T-helper 17 cell (primary cell): ENCODE measurements around the gene TEX29. TPM values are rescaled to one million over a fixed set of nuclear protein-coding genes. Genes with fewer than 3 reads are reported as not detected.

Experiments used
- ATAC-seq: fragments of 150-1000 bp; cut with Tn5 transposase; 2 replicates; pipeline ENCODE4 v1.10.0; 2021; ENCODE audit warnings: mild to moderate bottlenecking, moderate library complexity
- DNase-seq, 3 donors: peaks; one replicate each; pipeline versions ENCODE4 v3.0.0 to v3.0.0-alpha.2; 2020 to 2021
- H3K9me3 ChIP-seq: one replicate; pipeline ENCODE4 v1.7.0; 2013; ENCODE audit warnings: low read length, mild to moderate bottlenecking; ENCODE audit not compliant: control insufficient read depth, poor library complexity, severe bottlenecking
- H3K27ac Mint-ChIP-seq: one replicate; pipeline ENCODE4 v1.8.0; 2022; ENCODE audit warnings: mild to moderate bottlenecking, moderate library complexity, mixed read lengths
- H3K27me3 Mint-ChIP-seq: one replicate; pipeline ENCODE4 v1.8.0; 2022; ENCODE audit warnings: mixed read lengths
- H3K36me3 Mint-ChIP-seq: one replicate; pipeline ENCODE4 v1.8.0; 2022; ENCODE audit warnings: low read depth, mixed read lengths
- H3K4me1 Mint-ChIP-seq: one replicate; pipeline ENCODE4 v1.8.0; 2022; ENCODE audit warnings: mild to moderate bottlenecking, mixed read lengths
- H3K4me3 Mint-ChIP-seq: one replicate; pipeline ENCODE4 v1.8.0; 2022; ENCODE audit warnings: mild to moderate bottlenecking, moderate library complexity, mixed read lengths
- total RNA-seq, 4 donors: library from RNA in 2 of 4; stranded (reverse) in 2 of 4; gene quantifications; one replicate each; pipeline ENCODE4 v1.2.3 and lab custom pipeline; 2022 to 2026

TEX29 gene
- total RNA-seq (not detected), total RNA-seq (lab: John Stamatoyannopoulos, UW) (0.23 to 0.58 reads per million in 2 donors)

DNA sequence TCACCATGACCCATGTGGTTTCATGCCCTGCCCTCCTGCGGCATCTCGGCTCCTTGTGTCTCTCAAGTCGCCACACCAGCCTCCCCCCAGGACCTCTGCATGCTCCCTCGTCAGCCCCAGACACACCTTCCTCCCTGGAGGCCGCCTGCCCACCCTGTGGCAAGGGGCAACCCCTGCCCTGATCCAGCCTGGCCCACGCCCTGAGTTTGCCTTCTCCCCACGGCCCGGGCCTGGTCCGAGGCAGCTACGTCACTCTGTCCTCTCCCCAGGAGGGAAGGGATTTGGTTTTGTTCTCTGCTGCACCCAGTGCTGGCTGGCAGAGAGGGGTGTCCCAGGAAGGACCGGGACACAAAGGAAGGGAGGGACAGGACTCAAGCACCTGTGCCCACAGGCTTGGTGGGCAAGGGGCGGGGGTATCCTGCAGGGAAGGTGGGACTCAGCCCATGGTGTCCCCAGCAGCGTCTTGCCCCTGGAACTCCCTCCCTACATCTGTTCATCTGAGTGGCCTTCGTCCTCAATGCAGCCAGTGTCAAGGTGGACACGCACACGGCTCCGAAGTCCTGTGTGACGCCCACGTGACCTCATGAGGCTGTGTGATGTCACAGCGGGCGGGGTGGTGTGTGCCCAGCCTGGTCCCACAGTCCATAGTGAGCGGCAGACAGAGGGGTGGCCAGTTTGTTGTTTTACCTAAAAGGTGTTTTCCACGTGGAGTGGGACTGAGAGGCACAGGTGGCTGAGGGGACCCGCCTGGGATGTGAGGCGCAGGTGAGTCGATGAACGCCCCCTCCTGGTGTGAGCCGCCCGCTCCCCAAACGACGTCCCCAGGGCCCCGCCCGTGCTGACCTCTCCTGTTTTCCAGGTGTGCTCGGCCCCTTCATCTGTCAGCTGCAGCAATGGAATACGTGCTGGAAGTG, at the start of gene TEX29:
Gene TEX29 (plus strand): TSS at position 645 of the 914 bp plus-strand sequence. CDS start 249 bp downstream, at position 894.
- Mint-ChIP-seq H3K4me3 (no peak within 1 kb of the TSS), H3K27ac (no peak within 1 kb of the TSS), H3K36me3 (peaks cover 7% of the 10 kb centered on the region), H3K4me1 (peaks cover 6% of the 10 kb centered on the region), H3K27me3 (no peaks in the 10 kb centered on the region)
- ATAC-seq (no peak), DNase-seq (no peak)
- H3K9me3 ChIP-seq: no peaks in the 10 kb centered on the region

DNA sequence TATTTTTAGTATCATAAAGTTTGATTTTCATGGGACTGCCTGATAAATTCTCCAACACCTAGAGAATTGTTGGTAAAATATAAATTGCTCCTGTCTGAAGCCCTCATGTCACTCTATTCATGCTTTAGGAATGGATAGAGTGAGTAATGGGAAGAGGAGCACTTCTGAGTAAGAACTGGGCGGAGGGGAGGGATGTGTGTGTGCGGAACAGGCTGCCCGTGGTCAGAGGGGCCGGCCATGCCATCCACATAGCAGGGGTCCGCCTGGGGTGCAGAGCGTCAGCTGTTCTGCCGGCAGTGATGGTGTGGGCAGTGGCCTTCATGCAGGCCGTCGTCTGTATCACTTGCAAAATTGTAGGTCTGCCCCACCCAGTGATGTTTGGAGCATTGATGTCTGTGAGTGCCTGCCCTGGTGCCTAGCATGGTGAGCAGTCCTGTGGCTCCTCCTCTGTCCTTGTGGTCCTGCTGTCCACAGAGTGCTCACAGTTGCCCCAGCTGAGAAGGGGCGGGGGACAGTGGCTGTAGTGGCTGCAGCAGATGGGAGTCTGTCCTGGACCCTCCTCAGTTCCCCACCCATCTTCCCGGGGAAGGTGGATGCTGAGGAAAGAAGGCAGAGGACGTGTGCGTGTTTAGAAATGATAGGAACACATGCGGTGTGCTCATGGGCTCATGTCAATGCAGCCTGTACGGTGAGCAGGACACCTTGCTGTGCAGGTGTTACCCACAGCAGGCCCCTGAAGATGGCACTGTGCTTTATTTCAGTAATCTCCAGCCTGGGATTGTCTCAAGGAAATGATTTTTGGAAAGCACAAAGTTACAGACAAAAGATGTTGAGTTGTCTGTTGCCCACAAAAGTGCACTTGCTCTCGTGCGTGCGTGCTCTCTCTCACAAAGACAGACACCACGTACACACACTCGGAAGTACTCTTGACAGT, 49.4 kb upstream of the TEX29 start:
- H3K36me3 Mint-ChIP-seq: peaks cover 13% of the 10 kb centered on the region
- no peak for DNase-seq
- H3K27me3 Mint-ChIP-seq: no peaks in the 10 kb centered on the region
- peaks cover 19% of the 10 kb centered on the region for H3K4me1 Mint-ChIP-seq
- peak overlapping the region; percentile 43 for H3K27ac Mint-ChIP-seq
- no peak overlapping the region for H3K4me3 Mint-ChIP-seq
- no peaks in the 10 kb centered on the region for H3K9me3 ChIP-seq
- ATAC-seq: no peak

DNA sequence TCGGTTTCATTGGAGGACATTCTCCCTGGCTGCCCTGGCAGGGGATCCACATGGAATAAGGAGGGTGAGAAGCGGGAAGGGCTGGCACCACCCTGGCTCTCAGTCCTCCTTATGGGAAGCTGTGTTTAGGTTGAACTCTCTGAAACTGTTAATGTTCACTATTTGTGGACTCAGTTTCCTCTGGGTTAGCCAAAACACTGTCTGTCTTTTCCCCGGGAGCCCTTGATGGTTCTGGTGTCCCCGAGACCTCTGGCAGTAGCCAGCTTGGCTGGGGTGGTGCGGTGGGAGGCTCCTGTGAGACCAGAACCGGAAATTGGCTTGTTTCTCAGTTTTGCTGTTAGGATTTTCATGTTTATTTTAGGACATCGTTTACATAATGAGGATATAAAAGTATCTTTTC, 48.3 kb upstream of the TEX29 start:
- no peak for ATAC-seq
- Mint-ChIP-seq H3K27ac (no peak overlapping the region), H3K4me3 (no peak overlapping the region), H3K36me3 (peaks cover 10% of the 10 kb centered on the region), H3K4me1 (peaks cover 12% of the 10 kb centered on the region), H3K27me3 (no peaks in the 10 kb centered on the region)
- DNase-seq: no peak
- H3K9me3 ChIP-seq: no peaks in the 10 kb centered on the region

DNA sequence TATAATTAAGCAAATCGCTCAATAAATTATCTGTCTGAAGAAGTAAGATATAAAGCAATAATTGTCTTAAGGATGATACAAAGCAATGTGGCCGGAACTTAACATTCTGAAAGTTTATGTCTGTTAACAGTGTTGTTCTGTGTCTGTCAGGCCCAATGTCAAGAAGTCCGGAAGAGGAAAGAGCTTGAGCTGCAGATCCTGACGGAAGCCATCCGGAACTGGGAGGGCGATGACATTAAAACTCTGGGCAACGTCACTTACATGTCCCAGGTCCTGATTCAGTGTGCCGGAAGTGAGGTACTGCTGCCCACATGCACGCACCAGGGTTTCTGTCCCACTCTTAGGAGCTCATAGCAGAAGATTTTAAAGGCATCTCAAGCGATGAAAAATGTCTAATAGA, 45.1 kb upstream of the TEX29 start:
- H3K4me1 Mint-ChIP-seq: peaks cover 10% of the 10 kb centered on the region
- ATAC-seq (no peak), DNase-seq (no peak)
- H3K9me3 ChIP-seq: no peaks in the 10 kb centered on the region
- no peaks in the 10 kb centered on the region for H3K27me3 Mint-ChIP-seq
- H3K27ac Mint-ChIP-seq: peak overlapping the region; percentile 39
- no peak overlapping the region for H3K4me3 Mint-ChIP-seq
- H3K36me3 Mint-ChIP-seq: peaks cover 14% of the 10 kb centered on the region

DNA sequence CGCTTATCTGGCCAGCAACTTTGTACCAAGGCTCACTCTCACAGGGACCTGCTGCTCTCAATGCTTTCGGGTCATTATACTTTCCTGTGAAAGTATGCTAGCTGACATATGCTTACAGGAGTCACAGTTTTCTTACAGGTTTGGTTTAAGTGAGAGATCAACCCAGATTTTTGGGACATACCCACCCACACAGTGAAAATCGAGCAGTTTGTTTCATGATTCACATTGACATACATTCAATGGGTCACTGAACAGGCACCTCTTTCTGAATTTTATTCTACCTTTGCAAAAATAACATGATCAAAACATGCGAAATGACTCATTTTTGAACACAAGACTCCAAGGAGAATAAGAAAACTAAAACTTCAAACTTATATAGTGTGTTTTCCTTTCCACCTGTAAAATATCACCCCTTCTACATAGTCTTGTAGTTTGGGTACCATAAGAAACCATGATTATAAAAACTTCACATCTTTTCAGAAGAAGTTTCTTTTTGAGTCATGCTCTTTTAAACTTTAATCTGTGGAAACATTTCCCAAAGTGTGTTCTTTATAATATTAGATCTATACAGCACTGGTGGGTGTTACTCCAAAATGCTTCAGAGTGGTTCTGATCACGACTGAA, 44.3 kb upstream of the TEX29 start:
- Mint-ChIP-seq H3K27ac (peak overlapping the region; percentile 39), H3K36me3 (peaks cover 13% of the 10 kb centered on the region), H3K4me1 (peaks cover 8% of the 10 kb centered on the region), H3K4me3 (no peak overlapping the region), H3K27me3 (no peaks in the 10 kb centered on the region)
- DNase-seq (no peak), ATAC-seq (no peak)
- no peaks in the 10 kb centered on the region for H3K9me3 ChIP-seq

DNA sequence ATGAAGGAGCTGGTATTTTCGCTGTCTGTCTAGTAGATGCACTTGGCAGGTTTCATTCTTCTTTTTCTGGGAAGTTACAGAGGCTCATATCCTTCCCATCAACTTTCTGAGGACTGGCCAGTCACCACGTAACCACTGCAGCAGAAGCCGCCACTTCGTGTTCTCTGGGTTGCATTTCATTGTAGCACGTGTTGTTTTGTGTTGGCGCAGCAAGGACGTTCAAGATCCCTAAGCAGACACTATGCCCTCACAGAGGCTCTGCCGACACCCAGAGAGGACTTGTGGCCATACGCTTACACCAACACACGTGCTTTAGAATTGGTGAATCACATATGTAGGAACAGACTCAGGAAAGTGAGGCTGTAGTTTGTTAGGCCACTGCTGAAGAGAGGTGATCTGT, 42.2 kb upstream of the TEX29 start:
- H3K36me3 Mint-ChIP-seq: peaks cover 9% of the 10 kb centered on the region
- ATAC-seq (no peak), DNase-seq (no peak)
- no peaks in the 10 kb centered on the region for H3K27me3 Mint-ChIP-seq
- H3K9me3 ChIP-seq: no peaks in the 10 kb centered on the region
- no peak overlapping the region for H3K27ac Mint-ChIP-seq
- H3K4me3 Mint-ChIP-seq: no peak overlapping the region
- H3K4me1 Mint-ChIP-seq: peaks cover 6% of the 10 kb centered on the region

DNA sequence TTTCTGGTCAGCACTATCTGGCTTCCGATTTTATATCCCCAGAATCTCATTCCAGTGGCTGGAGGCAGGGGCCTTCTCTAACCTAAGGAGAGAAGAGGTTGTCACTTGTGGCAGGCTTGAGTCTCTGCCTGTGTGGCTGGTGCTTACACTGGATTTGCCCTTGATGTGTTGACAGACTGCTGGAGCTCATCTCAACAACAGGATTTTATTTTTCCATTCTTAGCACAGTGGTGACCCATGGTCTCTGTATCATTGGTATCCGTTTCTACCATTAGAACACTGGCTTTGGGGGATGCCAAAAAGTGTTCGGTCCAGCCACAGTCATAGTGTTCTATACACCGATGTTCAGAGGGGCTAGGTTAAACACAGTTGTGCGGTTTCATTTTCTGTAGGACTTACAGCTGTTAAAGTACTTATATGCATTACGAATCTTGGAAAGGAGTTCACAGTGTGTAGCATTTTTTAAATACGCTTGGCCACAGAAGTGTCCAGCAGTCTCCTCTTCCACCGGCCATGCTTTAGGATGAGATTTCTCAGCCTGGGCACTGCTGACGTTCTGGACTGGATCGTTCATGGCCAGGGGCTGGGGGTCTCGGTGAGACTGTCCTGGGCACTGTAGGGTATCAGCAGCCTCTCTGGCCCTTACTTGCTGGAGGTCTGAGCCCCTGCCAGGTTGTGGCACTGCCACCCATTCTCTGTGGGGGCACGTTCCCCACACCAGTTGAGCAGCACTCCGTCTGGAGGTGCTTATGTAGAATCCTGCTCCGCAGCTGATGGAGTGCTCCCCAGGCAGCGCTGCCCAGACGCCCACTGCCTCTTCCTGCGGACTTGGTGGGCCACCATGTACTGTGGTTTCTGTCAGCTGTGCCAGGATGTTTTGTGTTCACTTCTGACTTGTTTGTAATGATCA, 41.4 kb upstream of the TEX29 start:
- H3K9me3 ChIP-seq: no peaks in the 10 kb centered on the region
- Mint-ChIP-seq H3K4me3 (no peak overlapping the region), H3K4me1 (peaks cover 9% of the 10 kb centered on the region), H3K27ac (no peak overlapping the region), H3K36me3 (peaks cover 14% of the 10 kb centered on the region), H3K27me3 (no peaks in the 10 kb centered on the region)
- no peak for ATAC-seq
- no peak for DNase-seq

DNA sequence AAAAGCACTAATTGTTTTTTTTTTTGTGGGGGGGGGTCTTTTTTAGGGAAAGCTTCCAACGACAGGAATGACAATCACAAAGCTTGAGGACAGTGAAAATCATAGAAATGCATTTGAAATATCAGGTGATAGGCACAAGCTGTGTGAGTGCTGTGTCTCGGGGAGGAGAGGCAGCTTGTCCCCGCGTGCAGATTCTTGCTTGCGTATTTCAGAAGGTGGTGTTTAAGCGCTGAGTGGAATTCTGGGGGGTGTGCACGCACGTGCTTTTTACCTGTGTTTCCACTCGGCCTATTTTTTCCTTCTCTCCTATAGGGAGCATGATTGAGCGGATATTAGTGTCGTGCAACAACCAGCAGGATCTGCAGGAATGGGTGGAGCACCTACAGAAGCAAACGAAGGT, 40.2 kb upstream of the TEX29 start:
- H3K36me3 Mint-ChIP-seq: peaks cover 18% of the 10 kb centered on the region
- no peaks in the 10 kb centered on the region for H3K9me3 ChIP-seq
- ATAC-seq: no peak
- H3K27ac Mint-ChIP-seq: no peak overlapping the region
- H3K4me1 Mint-ChIP-seq: peaks cover 10% of the 10 kb centered on the region
- DNase-seq: no peak
- H3K4me3 Mint-ChIP-seq: no peak overlapping the region
- no peaks in the 10 kb centered on the region for H3K27me3 Mint-ChIP-seq

DNA sequence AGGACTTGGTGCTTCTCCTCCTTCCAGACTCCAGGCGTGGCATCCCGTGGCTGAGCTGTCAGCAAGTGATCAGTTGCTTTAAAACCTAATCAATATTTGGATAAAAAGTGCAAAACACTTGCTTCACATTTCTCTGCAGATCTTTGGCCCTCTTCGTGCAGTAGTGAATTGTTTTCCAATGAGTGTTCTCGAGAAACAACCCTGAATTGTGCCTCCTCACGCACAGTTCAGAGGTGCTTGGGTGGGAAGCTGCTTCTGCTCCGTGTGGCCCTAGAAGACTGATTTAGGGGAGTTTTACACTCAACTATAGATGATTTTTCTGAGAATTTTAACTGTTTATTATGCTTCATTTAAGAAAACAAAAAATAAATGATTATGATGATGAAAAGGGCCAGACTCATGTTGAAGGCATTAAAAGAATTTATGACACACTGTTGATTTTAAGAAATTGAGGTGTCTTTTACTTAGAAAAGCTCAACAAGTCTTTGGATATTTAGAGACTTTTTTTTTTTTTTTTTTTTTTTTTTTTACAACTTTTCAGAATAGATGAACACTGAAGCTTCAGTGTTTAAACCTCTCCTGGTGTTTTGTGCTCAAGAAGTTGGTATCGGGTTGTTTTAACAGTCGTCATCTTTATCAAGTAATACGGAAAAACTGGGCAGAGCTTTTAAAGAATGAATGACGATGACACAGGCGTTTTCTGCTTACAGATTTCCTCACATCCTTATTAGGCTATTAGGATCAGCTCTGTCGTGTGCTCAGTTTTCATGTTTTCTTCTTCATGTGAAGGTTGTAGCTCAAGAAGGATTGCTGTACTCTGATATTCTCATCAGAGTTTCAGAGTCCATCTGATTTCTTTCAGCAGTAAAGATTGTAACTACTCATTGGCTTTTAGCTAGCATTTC, 39.5 kb upstream of the TEX29 start:
- Mint-ChIP-seq H3K36me3 (peaks cover 19% of the 10 kb centered on the region), H3K27ac (no peak overlapping the region), H3K27me3 (no peaks in the 10 kb centered on the region), H3K4me1 (peaks cover 10% of the 10 kb centered on the region), H3K4me3 (no peak overlapping the region)
- no peak for DNase-seq
- ATAC-seq: no peak
- H3K9me3 ChIP-seq: no peaks in the 10 kb centered on the region

DNA sequence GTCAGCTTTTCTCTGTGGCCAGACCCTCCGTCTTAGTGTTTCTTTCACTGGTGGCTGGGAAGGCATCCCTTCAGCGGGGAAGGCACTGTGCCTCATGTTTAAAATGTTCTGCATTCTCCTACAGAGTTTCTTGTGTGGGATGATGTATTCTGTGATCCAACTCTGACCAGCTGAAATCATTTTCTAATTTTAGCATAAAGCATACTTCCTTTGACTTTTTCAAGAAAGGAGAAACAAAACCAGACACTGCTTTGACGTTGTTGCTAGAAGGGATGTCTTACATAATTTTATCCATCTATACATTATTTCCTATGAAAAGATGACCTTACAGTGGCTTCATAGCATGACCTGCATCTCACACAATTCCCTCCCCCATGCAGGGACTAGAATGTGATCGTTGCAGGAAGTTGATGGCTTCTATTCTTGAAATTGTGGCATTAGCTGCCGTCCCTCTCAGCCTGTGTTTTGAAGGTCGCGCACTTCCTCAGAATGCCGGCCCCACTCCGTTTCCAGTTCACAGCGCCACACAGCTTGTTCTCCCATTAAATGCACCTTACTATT, 38.6 kb upstream of the TEX29 start:
- Mint-ChIP-seq H3K27ac (no peak overlapping the region), H3K27me3 (no peaks in the 10 kb centered on the region), H3K4me1 (peaks cover 10% of the 10 kb centered on the region), H3K4me3 (no peak overlapping the region), H3K36me3 (peaks cover 19% of the 10 kb centered on the region)
- DNase-seq (no peak), ATAC-seq (no peak)
- no peaks in the 10 kb centered on the region for H3K9me3 ChIP-seq

DNA sequence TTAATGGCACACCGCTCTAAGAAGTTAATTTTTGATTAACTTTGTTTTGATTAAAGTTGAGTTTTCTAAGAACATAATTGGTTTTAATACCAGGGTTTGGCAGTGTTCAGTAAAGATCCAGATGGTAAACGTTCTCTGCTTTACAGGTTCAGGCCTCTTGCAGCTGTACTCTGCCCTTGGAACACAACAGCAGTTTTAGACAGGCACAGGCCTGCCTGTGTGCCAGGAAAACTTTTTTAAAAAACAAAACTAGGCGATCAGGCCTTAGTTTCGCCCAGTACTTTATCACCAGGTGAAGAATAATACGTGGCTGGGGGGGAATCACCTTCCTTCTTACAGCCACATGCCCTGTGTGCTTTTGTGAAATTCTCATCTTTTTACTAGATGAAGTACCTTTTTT, 38.0 kb upstream of the TEX29 start:
- peaks cover 19% of the 10 kb centered on the region for H3K36me3 Mint-ChIP-seq

More for the DNA sequence above, 38.0 kb upstream of the TEX29 start:
- ATAC-seq: no peak
- H3K9me3 ChIP-seq: no peaks in the 10 kb centered on the region
- H3K4me1 Mint-ChIP-seq: peaks cover 10% of the 10 kb centered on the region
- DNase-seq: no peak
- H3K4me3 Mint-ChIP-seq: no peak overlapping the region
- no peak overlapping the region for H3K27ac Mint-ChIP-seq
- H3K27me3 Mint-ChIP-seq: no peaks in the 10 kb centered on the region
